ENCODE results near the gene KIF4A. TPM values are rescaled to one million over a fixed set of nuclear protein-coding genes. Genes with fewer than 3 reads are reported as not detected.
A peak's percentile ranks its signal among the peaks of the same experiment; 100 is the strongest.

Gene KIF4A
- total and polyA plus RNA-seq, 4 donors: 0.33 to 2.4 (median 0.64) TPM

GRCh38 chrX:70434352-70434866 lies 144.5 kb downstream of the KIF4A start:
- peak; percentile 81 for ATAC-seq (ENCODE audit: insufficient read depth, low FRiP score)
- Histone ChIP-seq H3K9me3 (ENCODE audit: control insufficient read depth in 4 of 4, insufficient read depth in 3 of 4, low read length in 3 of 4) (no peaks in the 10 kb centered on the region), H3K9ac (ENCODE audit: insufficient read depth in 1 of 2, low read length in 2 of 2) (peak overlapping the region in 1 of 2 donors; percentile 66), H3K27me3 (ENCODE audit: control insufficient read depth in 3 of 3, insufficient read depth in 3 of 3, low read length in 2 of 3) (peaks cover 0 to 3% (median 0%) of the 10 kb centered on the region in 3 donors), H3K36me3 (ENCODE audit: control insufficient read depth in 4 of 4, insufficient read depth in 4 of 4, low read length in 4 of 4) (no peaks in the 10 kb centered on the region), H3K27ac (ENCODE audit: low read depth in 1 of 2, low read length in 1 of 2) (peak overlapping the region; percentile 48 to 88), H3K4me1 (ENCODE audit: control insufficient read depth in 5 of 5, insufficient read depth in 5 of 5, low read length in 5 of 5) (peaks cover 0 to 2% (median 0%) of the 10 kb centered on the region in 5 donors), H3K4me3 (peak overlapping the region; percentile 59)
- no peak for TF ChIP-seq CTCF (IDR thresholded peaks at IDR 0.05; ENCODE audit: control extremely low read depth, extremely low read depth)
- WGBS, 2 donors: 0 to 33% methylated on average over 5 to 45 of the region's 45 CpGs
- peak; percentile 86 for DNase-seq

GRCh38 chrX:70434914-70435586 lies 145.1 kb downstream of the KIF4A start:
- no peak for TF ChIP-seq CTCF (IDR thresholded peaks at IDR 0.05; ENCODE audit: control extremely low read depth, extremely low read depth)
- ATAC-seq (ENCODE audit: insufficient read depth, low FRiP score) (no peak), DNase-seq (peak in 1 of 3 donors; percentile 26)
- Histone ChIP-seq H3K4me3 (peak overlapping the region; percentile 59), H3K9me3 (ENCODE audit: control insufficient read depth in 4 of 4, insufficient read depth in 3 of 4, low read length in 3 of 4) (no peaks in the 10 kb centered on the region), H3K27ac (ENCODE audit: low read depth in 1 of 2, low read length in 1 of 2) (peak overlapping the region; percentile 27 to 88), H3K4me1 (ENCODE audit: control insufficient read depth in 5 of 5, insufficient read depth in 5 of 5, low read length in 5 of 5) (peaks cover 0 to 2% (median 0%) of the 10 kb centered on the region in 5 donors), H3K27me3 (ENCODE audit: control insufficient read depth in 3 of 3, insufficient read depth in 3 of 3, low read length in 2 of 3) (peaks cover 0 to 3% (median 0%) of the 10 kb centered on the region in 3 donors), H3K36me3 (ENCODE audit: control insufficient read depth in 4 of 4, insufficient read depth in 4 of 4, low read length in 4 of 4) (no peaks in the 10 kb centered on the region), H3K9ac (ENCODE audit: insufficient read depth in 1 of 2, low read length in 2 of 2) (peak overlapping the region in 1 of 2 donors; percentile 32)
- WGBS, 2 donors: 20 to 46% methylated on average over 16 to 17 of the region's 17 CpGs

- peaks cover 0 to 3% (median 3%) of the 10 kb centered on the region in 3 donors for H3K27me3 ChIP-seq (ENCODE audit: control insufficient read depth in 3 of 3, insufficient read depth in 3 of 3, low read length in 2 of 3)
- H3K9ac ChIP-seq (ENCODE audit: insufficient read depth in 1 of 2, low read length in 2 of 2): no peak overlapping the region
- ATAC-seq (ENCODE audit: insufficient read depth, low FRiP score): no peak
These were observed 146.4 kb downstream of the KIF4A start for GRCh38 chrX:70436343-70436742.

More at GRCh38 chrX:70436343-70436742, 146.4 kb downstream of the KIF4A start:
- WGBS, 2 donors: 34 to 42% methylated on average over 14 to 16 of the region's 16 CpGs
- H3K9me3 ChIP-seq (ENCODE audit: control insufficient read depth in 4 of 4, insufficient read depth in 3 of 4, low read length in 3 of 4): no peaks in the 10 kb centered on the region
- H3K36me3 ChIP-seq (ENCODE audit: control insufficient read depth in 4 of 4, insufficient read depth in 4 of 4, low read length in 4 of 4): no peaks in the 10 kb centered on the region
- no peak overlapping the region for H3K4me3 ChIP-seq
- H3K27ac ChIP-seq (ENCODE audit: low read depth in 1 of 2, low read length in 1 of 2): no peak overlapping the region
- peaks cover 0 to 2% (median 0%) of the 10 kb centered on the region in 5 donors for H3K4me1 ChIP-seq (ENCODE audit: control insufficient read depth in 5 of 5, insufficient read depth in 5 of 5, low read length in 5 of 5)
- no peak for DNase-seq
- no peak for TF ChIP-seq CTCF (IDR thresholded peaks at IDR 0.05; ENCODE audit: control extremely low read depth, extremely low read depth)

Measured in lung (tissue), 12 donors.